Measurements from ENCODE around the gene IGFL4.
A peak's percentile ranks its signal among the peaks of the same experiment; 100 is the strongest.
"Not testable (repeated sequence)": the region's sequence is repeated elsewhere in the genome, so short reads cannot be mapped to it uniquely, and the experiment has no call there.

The IGFL4 gene

GRCh38 chr19:46081928-46082727 is 41.3 kb upstream of the IGFL4 start:
- TF ChIP-seq, protein P1, sequence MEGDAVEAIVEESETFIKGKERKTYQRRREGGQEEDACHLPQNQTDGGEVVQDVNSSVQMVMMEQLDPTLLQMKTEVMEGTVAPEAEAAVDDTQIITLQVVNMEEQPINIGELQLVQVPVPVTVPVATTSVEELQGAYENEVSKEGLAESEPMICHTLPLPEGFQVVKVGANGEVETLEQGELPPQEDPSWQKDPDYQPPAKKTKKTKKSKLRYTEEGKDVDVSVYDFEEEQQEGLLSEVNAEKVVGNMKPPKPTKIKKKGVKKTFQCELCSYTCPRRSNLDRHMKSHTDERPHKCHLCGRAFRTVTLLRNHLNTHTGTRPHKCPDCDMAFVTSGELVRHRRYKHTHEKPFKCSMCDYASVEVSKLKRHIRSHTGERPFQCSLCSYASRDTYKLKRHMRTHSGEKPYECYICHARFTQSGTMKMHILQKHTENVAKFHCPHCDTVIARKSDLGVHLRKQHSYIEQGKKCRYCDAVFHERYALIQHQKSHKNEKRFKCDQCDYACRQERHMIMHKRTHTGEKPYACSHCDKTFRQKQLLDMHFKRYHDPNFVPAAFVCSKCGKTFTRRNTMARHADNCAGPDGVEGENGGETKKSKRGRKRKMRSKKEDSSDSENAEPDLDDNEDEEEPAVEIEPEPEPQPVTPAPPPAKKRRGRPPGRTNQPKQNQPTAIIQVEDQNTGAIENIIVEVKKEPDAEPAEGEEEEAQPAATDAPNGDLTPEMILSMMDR (IDR thresholded peaks at IDR 0.05; ENCODE audit: control insufficient read depth, insufficient read depth, low read depth, low read length, missing control alignments) = peak; percentile 68
- no peak for DNase-seq (ENCODE audit: low read depth)
- no peak overlapping the region for H3K4me3 ChIP-seq (ENCODE audit: control insufficient read depth, low read depth, low read length)

- TF ChIP-seq, protein P1 (IDR thresholded peaks at IDR 0.05; ENCODE audit: control insufficient read depth, insufficient read depth, low read depth, low read length, missing control alignments) = no peak
- peak; percentile 59 for DNase-seq (ENCODE audit: low read depth)
- no peak overlapping the region for H3K4me3 ChIP-seq (ENCODE audit: control insufficient read depth, low read depth, low read length)
These were observed 39.8 kb upstream of the IGFL4 start for GRCh38 chr19:46080561-46080960.

- DNase-seq (ENCODE audit: low read depth) = no peak
- H3K4me3 ChIP-seq (ENCODE audit: control insufficient read depth, low read depth, low read length) = no peak overlapping the region
- TF ChIP-seq, protein P1 (IDR thresholded peaks at IDR 0.05; ENCODE audit: control insufficient read depth, insufficient read depth, low read depth, low read length, missing control alignments) = no peak
These were observed 38.8 kb upstream of the IGFL4 start for GRCh38 chr19:46079576-46079975.

- not testable (repeated sequence) for H3K4me3 ChIP-seq (ENCODE audit: control insufficient read depth, low read depth, low read length); DNase-seq (ENCODE audit: low read depth)
- TF ChIP-seq, protein P1 (IDR thresholded peaks at IDR 0.05; ENCODE audit: control insufficient read depth, insufficient read depth, low read depth, low read length, missing control alignments) = peak; percentile 67
These were observed 38.0 kb upstream of the IGFL4 start for GRCh38 chr19:46078573-46079332.

GRCh38 chr19:46077815-46078167 is 37.0 kb upstream of the IGFL4 start:
- H3K4me3 ChIP-seq (ENCODE audit: control insufficient read depth, low read depth, low read length) = no peak overlapping the region
- TF ChIP-seq, protein P1 (IDR thresholded peaks at IDR 0.05; ENCODE audit: control insufficient read depth, insufficient read depth, low read depth, low read length, missing control alignments) = no peak
- DNase-seq (ENCODE audit: low read depth) = no peak

DNA sequence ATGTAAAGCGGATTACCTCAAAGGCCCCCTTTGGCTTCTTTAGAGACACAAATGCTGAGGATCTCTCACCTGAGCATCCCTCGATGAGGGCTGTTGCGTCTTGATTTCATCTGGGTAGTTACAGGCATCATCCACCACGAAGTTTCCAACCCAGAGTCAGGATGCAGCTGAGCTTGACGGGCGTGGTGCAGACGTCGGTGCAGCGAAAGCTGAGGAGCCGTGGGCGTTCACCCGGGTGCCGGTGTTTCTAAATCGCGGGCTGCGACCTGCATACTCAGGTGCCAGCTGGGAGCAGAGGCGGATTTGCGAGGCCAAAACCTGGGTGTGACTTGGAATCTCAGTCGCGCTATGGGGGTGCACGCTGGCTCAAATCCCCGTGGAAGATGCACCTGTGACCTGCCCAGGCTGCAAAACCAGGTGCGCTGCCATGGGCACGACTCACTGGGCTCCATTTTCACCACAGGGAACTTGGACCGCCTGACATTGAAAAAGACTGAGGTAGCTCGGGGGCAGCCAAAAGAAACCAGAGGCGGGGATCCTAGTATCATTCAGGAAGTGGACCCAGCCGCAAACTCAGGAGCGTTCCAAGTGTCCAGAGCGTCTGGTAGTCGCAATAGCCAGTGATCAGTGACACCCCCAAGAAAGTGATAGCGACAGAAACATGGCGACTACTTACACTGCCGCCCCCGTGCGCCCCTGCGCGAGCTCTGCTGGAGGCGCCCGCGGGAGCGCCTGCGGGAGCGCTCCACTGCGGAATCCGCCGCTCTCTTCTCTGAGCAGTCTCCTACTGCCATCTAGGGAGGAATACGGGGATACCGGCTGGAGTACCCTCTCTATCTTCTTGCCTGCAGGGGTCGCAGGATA is 36.4 kb upstream of the IGFL4 start:
- H3K4me3 ChIP-seq (ENCODE audit: control insufficient read depth, low read depth, low read length) = no peak overlapping the region
- peak; percentile 32 for DNase-seq (ENCODE audit: low read depth)
- TF ChIP-seq, protein P1 (IDR thresholded peaks at IDR 0.05; ENCODE audit: control insufficient read depth, insufficient read depth, low read depth, low read length, missing control alignments) = peak; percentile 100

All from AG09309 (cell line).